Endothelial cell of umbilical vein (primary cell): ENCODE data around the gene HECW1. TPM values are rescaled to one million over a fixed set of nuclear protein-coding genes. Genes with fewer than 3 reads are reported as not detected.
A peak's percentile ranks its signal among the peaks of the same experiment; 100 is the strongest.

Experiments used
- BruUV-seq: library from RNA; stranded (reverse); fragments of 400-500 nt; replicated peaks from 2 replicates; lab custom pipeline; 2021; lab: Mats Ljungman, UMichigan
- CTCF ChIA-PET: fragments of 300-600, 350-600 bp; sonication (Branson Sonifier 250); formaldehyde crosslinking; loops from one replicate; lab custom pipeline; 2021; ENCODE audit warnings: antibody characterized with exemption, inconsistent platforms; lab: Charles Lee
- POLR2A ChIA-PET: fragments of 300-600, 350-600 bp; sonication (Branson Sonifier 250); formaldehyde crosslinking; loops from one replicate; lab custom pipeline; 2021; ENCODE audit warnings: antibody characterized with exemption, inconsistent platforms; lab: Charles Lee
- DNase-seq: peaks from one replicate; pipeline ENCODE4 v3.0.0-alpha.2; 2011; ENCODE audit warnings: low read depth, low spot score
- FAIRE-seq: peaks from 2 replicates; lab custom pipeline; 2011; peaks lifted over from hg19 to GRCh38; lab: Jason Lieb, UNC
- H2AFZ ChIP-seq: 2 replicates; pipeline ENCODE4 v1.6.0; 2012; ENCODE audit warnings: low read depth, low read length, control low read depth, inconsistent platforms
- H3K27ac ChIP-seq: 2 replicates; pipeline ENCODE4 v1.5.1; 2011; ENCODE audit warnings: low read depth, mild to moderate bottlenecking, control low read depth, low read length, moderate library complexity; ENCODE audit not compliant: insufficient read depth
- H3K27me3 ChIP-seq, 2 experiments: 2 replicates each; pipeline versions ENCODE4 v1.6.0 to v1.6.1; 2011; ENCODE audit warnings: low read length in 2 of 2, mixed read lengths in 1 of 2; ENCODE audit not compliant: control insufficient read depth in 2 of 2, insufficient read depth in 2 of 2
- H3K36me3 ChIP-seq, 2 experiments: 2 replicates in 1 of 2; 3 replicates in 1 of 2; pipeline ENCODE4 v1.5.1; 2011; ENCODE audit warnings: low read length in 2 of 2, mild to moderate bottlenecking in 1 of 2, moderate library complexity in 1 of 2; ENCODE audit not compliant: control insufficient read depth in 2 of 2, insufficient read depth in 2 of 2; ENCODE audit errors: extremely low read depth in 1 of 2
- H3K4me1 ChIP-seq: 3 replicates; pipeline ENCODE4 v1.5.1; 2011; ENCODE audit warnings: mild to moderate bottlenecking, low read length; ENCODE audit not compliant: control insufficient read depth, insufficient read depth; ENCODE audit errors: extremely low read depth
- H3K4me2 ChIP-seq: 2 replicates; pipeline ENCODE4 v1.6.1; 2011; ENCODE audit warnings: low read length, control low read depth, mixed read lengths; ENCODE audit not compliant: insufficient read depth
- H3K4me3 ChIP-seq, 3 experiments: fragments of 200-600 bp in 1 of 3; sonication (generic), shearing (Covaris generic) in 1 of 3; replicated peaks in 1 of 3; 2 replicates each; pipeline ENCODE4 v1.5.1; 2011 to 2016; ENCODE audit warnings: control low read depth in 3 of 3, low read length in 3 of 3, mild to moderate bottlenecking in 2 of 3, inconsistent platforms in 1 of 3, low read depth in 1 of 3, moderate library complexity in 1 of 3; ENCODE audit not compliant: insufficient read depth in 1 of 3
- H3K79me2 ChIP-seq: 2 replicates; pipeline ENCODE4 v1.6.0; 2012; ENCODE audit warnings: low read length, inconsistent platforms; ENCODE audit not compliant: control insufficient read depth, insufficient read depth
- H3K9ac ChIP-seq: replicated peaks from 2 replicates; pipeline ENCODE3; 2011; ENCODE audit warnings: low read length, control low read depth; ENCODE audit not compliant: insufficient read depth; ENCODE audit errors: extremely low read depth
- H3K9me1 ChIP-seq: replicated peaks from 3 replicates; pipeline ENCODE4 v1.6.0; 2011; ENCODE audit warnings: mild to moderate bottlenecking, low read length; ENCODE audit not compliant: control insufficient read depth, insufficient read depth; ENCODE audit errors: extremely low read depth
- H3K9me3 ChIP-seq: replicated peaks from 2 replicates; pipeline ENCODE4 v1.5.1; 2012; ENCODE audit warnings: low read length, inconsistent platforms; ENCODE audit not compliant: control insufficient read depth, insufficient read depth
- H4K20me1 ChIP-seq: replicated peaks from 2 replicates; pipeline ENCODE3; 2011; ENCODE audit warnings: mild to moderate bottlenecking, low read length; ENCODE audit not compliant: control insufficient read depth, insufficient read depth; ENCODE audit errors: extremely low read depth
- CTCF ChIP-seq, 2 donors: IDR thresholded peaks; 1 replicate in 1 of 2; 2 replicates in 1 of 2; pipeline ENCODE4 v1.5.1; 2011; ENCODE audit warnings: low read length in 2 of 2, mild to moderate bottlenecking in 2 of 2, moderate library complexity in 2 of 2, control low read depth in 1 of 2, inconsistent platforms in 1 of 2, low read depth in 1 of 2; ENCODE audit not compliant: insufficient read depth in 1 of 2; ENCODE audit errors: extremely low read depth in 1 of 2
- FOS ChIP-seq: IDR thresholded peaks from 2 replicates; pipeline ENCODE4 v1.6.1; 2011; ENCODE audit warnings: mild to moderate bottlenecking, low read length, moderate library complexity, borderline replicate concordance; ENCODE audit not compliant: insufficient read depth
- JUN ChIP-seq: IDR thresholded peaks from 2 replicates; pipeline ENCODE4 v1.6.1; 2011; ENCODE audit warnings: borderline replicate concordance, low read depth; ENCODE audit not compliant: insufficient read length, insufficient read depth
- MYC ChIP-seq: IDR thresholded peaks from one replicate; pipeline ENCODE4 v1.6.1; 2011; ENCODE audit warnings: mild to moderate bottlenecking, low read depth, low read length
- dilution Hi-C: fragments of 300-500 bp; cut with MboI; formaldehyde crosslinking; loops from one replicate; pipeline ENCODE4 v1.15.0; 2019; ENCODE audit warnings: low sequenced_read_pairs; ENCODE audit not compliant: extremely low pct_ligation_motif_present
- intact Hi-C: fragments of 100-400 bp; cut with micrococcal nuclease; formaldehyde crosslinking; loops from one replicate; pipeline ENCODE4 v1.10.0; 2022
- polyA plus RNA-seq, 4 experiments: library from polyadenylated mRNA; depleted of rRNA in 3 of 4; stranded (reverse) in 3 of 4; unstranded in 1 of 4; fragments of >200 nt; gene quantifications; 2 replicates each; pipeline versions ENCODE4 v1.2.1 to v1.2.3, GENCODE V29; 2011 to 2012; ENCODE audit warnings: missing spikeins in 1 of 4
- total RNA-seq: library from RNA; stranded (reverse); gene quantifications from 2 replicates; pipeline ENCODE4 v1.2.3, GENCODE V29; 2021

Gene HECW1
- total and polyA plus RNA-seq, 2 donors (not counting 3 experiments of a cell fraction or from before 2014, with no cell fraction given), result not detected

GRCh38 chr7:43362652-43363034 lies 250.2 kb downstream of the HECW1 start:
- no peaks in the 10 kb centered on the region for H3K4me1 ChIP-seq
- no TSS peak for BruUV-seq
- intact Hi-C loops, result no loop called here
- H4K20me1 ChIP-seq, result no peaks in the 10 kb centered on the region
- no peaks in the 10 kb centered on the region for H3K9me1 ChIP-seq
- H3K4me2 ChIP-seq, result no peak overlapping the region
- no peak overlapping the region for H3K9ac ChIP-seq
- H3K4me3 ChIP-seq, result no peak overlapping the region
- H2AFZ ChIP-seq, result no peak overlapping the region
- no peaks in the 10 kb centered on the region for H3K9me3 ChIP-seq
- H3K36me3 ChIP-seq, result no peaks in the 10 kb centered on the region
- no peak for TF ChIP-seq FOS
- DNase-seq, result peak; percentile 28
- H3K27ac ChIP-seq, result no peak overlapping the region
- no peaks in the 10 kb centered on the region for H3K27me3 ChIP-seq
- FAIRE-seq, result no peak
- H3K79me2 ChIP-seq, result no peaks in the 10 kb centered on the region
- POLR2A ChIA-PET, result no interaction called here
- dilution Hi-C loops, result no loop called here
- CTCF ChIA-PET, result interaction anchor here (0.7 kb wide), 1 partner anchor 510 kb away, joined by 3 read pairs; no protein-coding TSS in a partner anchor

- no peak overlapping the region for H3K4me2 ChIP-seq
- H3K4me1 ChIP-seq, result no peaks in the 10 kb centered on the region
- dilution Hi-C loops (no loop called here), intact Hi-C loops (no loop called here)
- no peaks in the 10 kb centered on the region for H3K27me3 ChIP-seq
- H3K9ac ChIP-seq, result no peak overlapping the region
- no peaks in the 10 kb centered on the region for H4K20me1 ChIP-seq
- TF ChIP-seq JUN (no peak), MYC (no peak), CTCF (IDR thresholded peaks at IDR 0.05; ENCODE audit: extremely low read depth in 1 of 2, insufficient read depth in 1 of 2, low read depth in 1 of 2, low read length in 2 of 2) (no peak)
- FAIRE-seq (no peak), DNase-seq (no peak)
- BruUV-seq, result no TSS peak
- no peaks in the 10 kb centered on the region for H3K36me3 ChIP-seq
- no peaks in the 10 kb centered on the region for H3K9me3 ChIP-seq
- H3K79me2 ChIP-seq, result no peaks in the 10 kb centered on the region
- CTCF ChIA-PET, result no interaction called here
- H2AFZ ChIP-seq, result no peak overlapping the region
- H3K9me1 ChIP-seq, result no peaks in the 10 kb centered on the region
- H3K4me3 ChIP-seq, result no peak overlapping the region
- POLR2A ChIA-PET, result no interaction called here
- H3K27ac ChIP-seq, result no peak overlapping the region
Measured at GRCh38 chr7:43363035-43363791, 250.8 kb downstream of the HECW1 start.
